ENCODE results near the gene SYNE4.

DNA sequence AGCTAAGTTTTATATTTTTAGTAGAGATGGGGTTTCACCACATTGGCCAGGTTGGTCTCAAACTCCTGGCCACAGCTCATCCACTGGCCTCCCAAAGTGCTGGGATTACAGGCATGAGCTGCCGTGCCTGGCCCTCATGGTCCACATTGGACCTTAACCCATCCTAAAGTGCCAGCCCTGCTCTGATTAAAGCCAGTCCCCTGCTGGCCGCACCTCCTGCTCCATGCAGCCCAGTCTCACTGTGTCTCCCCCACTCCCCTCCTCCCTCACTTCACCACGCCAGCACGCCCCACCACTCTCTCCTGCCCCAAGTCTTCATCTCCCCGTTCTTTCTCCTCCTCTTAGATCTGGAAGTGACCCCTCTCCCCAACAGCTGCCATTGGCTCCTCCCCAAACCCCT is 30.3 kb downstream of the SYNE4 start:
- TF ChIP-seq, protein P1, sequence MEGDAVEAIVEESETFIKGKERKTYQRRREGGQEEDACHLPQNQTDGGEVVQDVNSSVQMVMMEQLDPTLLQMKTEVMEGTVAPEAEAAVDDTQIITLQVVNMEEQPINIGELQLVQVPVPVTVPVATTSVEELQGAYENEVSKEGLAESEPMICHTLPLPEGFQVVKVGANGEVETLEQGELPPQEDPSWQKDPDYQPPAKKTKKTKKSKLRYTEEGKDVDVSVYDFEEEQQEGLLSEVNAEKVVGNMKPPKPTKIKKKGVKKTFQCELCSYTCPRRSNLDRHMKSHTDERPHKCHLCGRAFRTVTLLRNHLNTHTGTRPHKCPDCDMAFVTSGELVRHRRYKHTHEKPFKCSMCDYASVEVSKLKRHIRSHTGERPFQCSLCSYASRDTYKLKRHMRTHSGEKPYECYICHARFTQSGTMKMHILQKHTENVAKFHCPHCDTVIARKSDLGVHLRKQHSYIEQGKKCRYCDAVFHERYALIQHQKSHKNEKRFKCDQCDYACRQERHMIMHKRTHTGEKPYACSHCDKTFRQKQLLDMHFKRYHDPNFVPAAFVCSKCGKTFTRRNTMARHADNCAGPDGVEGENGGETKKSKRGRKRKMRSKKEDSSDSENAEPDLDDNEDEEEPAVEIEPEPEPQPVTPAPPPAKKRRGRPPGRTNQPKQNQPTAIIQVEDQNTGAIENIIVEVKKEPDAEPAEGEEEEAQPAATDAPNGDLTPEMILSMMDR (IDR thresholded peaks at IDR 0.05) = no peak
- no peak for TF ChIP-seq POLR2A (IDR thresholded peaks at IDR 0.05)
